DOHH2 (cell line): ENCODE data around the gene COLQ.

Experiments used
- CTCF ChIP-seq: fragments of 200-600 bp; sonication (generic); IDR thresholded peaks from one replicate; pipeline ENCODE4 v1.5.1; 2014; ENCODE audit warnings: antibody characterized with exemption, mild to moderate bottlenecking, low read depth, low read length; ENCODE audit not compliant: poor library complexity, severe bottlenecking
- EZH2phosphoT487 ChIP-seq: fragments of 200-600 bp; sonication (generic); IDR thresholded peaks from 2 replicates; pipeline ENCODE4 v1.6.1; 2017; ENCODE audit warnings: borderline replicate concordance, mild to moderate bottlenecking, antibody characterized with exemption, low read length, moderate library complexity, mixed read lengths

DNA sequence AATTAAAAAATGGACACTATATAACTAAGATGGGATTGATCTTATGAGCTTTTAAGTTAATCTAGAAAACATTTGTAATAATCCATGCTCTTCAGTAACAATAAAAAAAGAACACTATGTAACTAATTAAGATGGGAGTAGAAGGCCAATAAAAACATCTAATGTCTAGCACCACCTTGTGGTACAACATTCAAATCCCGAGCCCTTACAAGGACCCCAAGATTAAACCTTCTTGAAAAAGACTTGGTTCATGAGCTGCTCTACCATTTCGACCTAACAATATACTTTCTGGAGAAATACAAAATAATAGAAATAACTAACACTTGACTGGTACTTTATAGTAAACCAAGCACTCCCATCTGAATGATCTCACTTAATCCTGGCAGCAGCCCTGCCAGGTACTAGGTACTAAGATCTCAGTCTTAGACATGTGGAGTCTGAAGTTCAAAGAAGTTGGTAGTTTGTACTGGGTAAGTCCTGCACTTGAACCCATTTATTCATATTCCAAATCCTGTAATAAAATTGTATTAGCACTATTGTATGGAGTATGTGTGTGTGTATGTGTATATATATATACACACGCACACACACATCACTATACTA, 116.0 kb downstream of the COLQ start:
- TF ChIP-seq CTCF (peak; percentile 74), EZH2phosphoT487 (no peak)
